BLaER1 (cell line): Measurements from ENCODE around the gene MYOZ2.
A peak's percentile ranks its signal among the peaks of the same experiment; 100 is the strongest.

Source experiments
- H3K27ac ChIP-seq: shearing (Covaris generic); formaldehyde crosslinking; 2 replicates; pipeline ENCODE4 v1.8.1; 2022
- H3K27me3 ChIP-seq: shearing (Covaris generic); formaldehyde crosslinking; 2 replicates; pipeline ENCODE4 v1.8.1; 2022
- H3K36me3 ChIP-seq: shearing (Covaris generic); formaldehyde crosslinking; 2 replicates; pipeline ENCODE4 v1.8.1; 2022
- H3K4me1 ChIP-seq: shearing (Covaris generic); formaldehyde crosslinking; 2 replicates; pipeline ENCODE4 v1.8.1; 2022
- H3K4me2 ChIP-seq: shearing (Covaris generic); formaldehyde crosslinking; 2 replicates; pipeline ENCODE4 v1.8.1; 2022
- H3K4me3 ChIP-seq: shearing (Covaris generic); formaldehyde crosslinking; 2 replicates; pipeline ENCODE4 v1.8.1; 2022
- H3K9ac ChIP-seq: shearing (Covaris generic); formaldehyde crosslinking; 2 replicates; pipeline ENCODE4 v1.8.1; 2022
- H3K9me3 ChIP-seq: shearing (Covaris generic); formaldehyde crosslinking; 2 replicates; pipeline ENCODE4 v1.8.1; 2022
- H4K20me1 ChIP-seq: shearing (Covaris generic); formaldehyde crosslinking; 2 replicates; pipeline ENCODE4 v1.8.1; 2022
- Cebpa-rat ChIP-seq: shearing (Covaris generic); IDR thresholded peaks from 2 replicates; pipeline ENCODE4 v1.8.1; 2022

Gene MYOZ2

GRCh38 chr4:119232286-119232685 lies 96.7 kb downstream of the MYOZ2 start:
- H3K4me1 ChIP-seq = peaks cover 10% of the 10 kb centered on the region
- no peak overlapping the region for H3K4me2 ChIP-seq
- no peaks in the 10 kb centered on the region for H4K20me1 ChIP-seq

DNA sequence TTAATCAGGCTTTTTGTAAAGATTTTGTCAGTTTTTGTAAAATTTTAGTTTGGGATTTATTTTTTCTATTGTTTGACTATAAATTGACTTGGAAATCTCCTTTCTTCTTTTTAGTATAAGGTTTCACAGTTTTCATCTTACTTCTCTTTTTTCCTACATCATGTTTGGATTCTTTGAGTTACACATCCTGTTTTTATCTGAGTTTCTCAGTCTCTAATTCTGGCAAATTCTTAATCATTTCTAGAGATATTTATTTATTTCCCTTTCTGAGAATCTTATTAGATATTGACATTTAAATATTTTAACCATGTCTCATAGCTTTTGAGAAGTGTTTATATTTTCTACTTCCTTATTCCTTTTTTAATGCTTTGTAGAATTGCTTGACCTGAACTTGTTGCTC lies 97.6 kb downstream of the MYOZ2 start:
- Histone ChIP-seq H3K4me3 (no peak overlapping the region), H3K4me2 (no peak overlapping the region)
- no peak for TF ChIP-seq Cebpa-rat

More at GRCh38 chr4:119232286-119232685, 96.7 kb downstream of the MYOZ2 start:
- no peak for TF ChIP-seq Cebpa-rat
- Histone ChIP-seq H3K27ac (no peak overlapping the region), H3K9ac (no peak overlapping the region), H3K27me3 (no peaks in the 10 kb centered on the region), H3K4me3 (no peak overlapping the region), H3K36me3 (peaks cover 28% of the 10 kb centered on the region), H3K9me3 (no peaks in the 10 kb centered on the region)

DNA sequence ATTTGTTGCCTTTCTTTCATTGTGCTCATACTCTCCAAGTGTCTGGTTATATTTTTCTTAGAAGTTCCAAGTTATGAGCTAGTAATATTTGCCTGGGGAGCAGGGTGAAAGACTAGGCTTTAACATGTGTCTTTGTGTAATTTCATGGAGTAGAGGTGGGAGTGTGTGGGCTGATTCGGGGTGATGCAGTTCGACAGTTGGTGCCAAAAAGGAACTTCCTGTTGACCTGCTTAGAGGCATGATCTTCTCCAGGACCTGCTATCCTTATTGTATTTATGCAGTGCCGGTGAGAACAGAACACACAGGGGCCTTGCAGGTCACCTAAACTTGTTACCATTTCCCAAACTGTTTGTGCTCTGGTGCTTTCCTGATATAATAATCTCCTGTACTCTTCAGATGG lies 98.1 kb downstream of the MYOZ2 start:
- Histone ChIP-seq H3K4me2 (peak overlapping the region; percentile 46), H3K9me3 (no peaks in the 10 kb centered on the region), H3K9ac (no peak overlapping the region), H3K4me3 (no peak overlapping the region), H3K36me3 (peaks cover 28% of the 10 kb centered on the region), H3K4me1 (peaks cover 10% of the 10 kb centered on the region), H4K20me1 (no peaks in the 10 kb centered on the region), H3K27ac (peak overlapping the region; percentile 16; the same call in 1 of the 2 replicates), H3K27me3 (no peaks in the 10 kb centered on the region)
- no peak for TF ChIP-seq Cebpa-rat

More for the DNA sequence above, 97.6 kb downstream of the MYOZ2 start:
- no peaks in the 10 kb centered on the region for H3K27me3 ChIP-seq
- H3K4me1 ChIP-seq = peaks cover 10% of the 10 kb centered on the region
- H3K9ac ChIP-seq = no peak overlapping the region
- no peaks in the 10 kb centered on the region for H4K20me1 ChIP-seq
- no peaks in the 10 kb centered on the region for H3K9me3 ChIP-seq
- H3K36me3 ChIP-seq = peaks cover 28% of the 10 kb centered on the region
- H3K27ac ChIP-seq = no peak overlapping the region

DNA sequence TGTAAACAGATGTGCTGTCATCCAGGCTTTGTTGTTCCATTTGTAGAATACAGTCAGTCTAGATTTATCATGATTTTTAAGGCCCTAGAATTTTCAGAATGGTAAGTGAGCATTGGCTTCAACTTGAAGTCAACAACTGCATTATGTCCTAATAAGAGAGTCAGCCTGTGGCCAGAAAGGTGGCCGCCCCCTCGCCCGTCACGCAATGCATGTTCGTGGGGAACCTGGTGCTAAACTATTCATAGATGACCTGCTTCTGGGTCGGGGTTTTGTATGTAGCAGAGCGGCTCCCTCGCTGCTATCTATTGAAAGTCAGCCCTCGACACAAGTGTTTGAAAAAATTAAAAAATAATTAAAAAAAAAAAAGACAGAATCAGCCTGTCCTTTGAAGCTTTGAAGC lies 101.6 kb downstream of the MYOZ2 start:
- Histone ChIP-seq H3K4me2 (no peak overlapping the region), H3K27me3 (no peaks in the 10 kb centered on the region), H3K4me3 (no peak overlapping the region), H3K36me3 (peaks cover 22% of the 10 kb centered on the region), H3K4me1 (peaks cover 10% of the 10 kb centered on the region), H3K9me3 (no peaks in the 10 kb centered on the region), H3K9ac (no peak overlapping the region), H4K20me1 (no peaks in the 10 kb centered on the region), H3K27ac (no peak overlapping the region)
- no peak for TF ChIP-seq Cebpa-rat
